ENCODE data around the gene G2E3. TPM values are rescaled to one million over a fixed set of nuclear protein-coding genes. Genes with fewer than 3 reads are reported as not detected.
"Not testable (repeated sequence)": the region's sequence is repeated elsewhere in the genome, so short reads cannot be mapped to it uniquely, and the experiment has no call there.

G2E3 gene
- total RNA-seq, 1 experiment from 2014 or later = 18.5 TPM

- no peak for DNase-seq (ENCODE audit: low spot score)
These were observed 1.6 kb downstream of the G2E3 start for GRCh38 chr14:30560581-30560980.

GRCh38 chr14:30564235-30564867 is 5.4 kb downstream of the G2E3 start:
- DNase-seq (ENCODE audit: low spot score) = no peak

GRCh38 chr14:30564868-30565248 is 5.9 kb downstream of the G2E3 start:
- DNase-seq (ENCODE audit: low spot score) = no peak

GRCh38 chr14:30569216-30569902 is 10.4 kb downstream of the G2E3 start:
- DNase-seq (ENCODE audit: low spot score) = no peak

- no peak for DNase-seq (ENCODE audit: low spot score)
These were observed 10.9 kb downstream of the G2E3 start for GRCh38 chr14:30569903-30570226.

- no peak for DNase-seq (ENCODE audit: low spot score)
These were observed 13.3 kb downstream of the G2E3 start for GRCh38 chr14:30572237-30572636.

GRCh38 chr14:30572771-30573170 is 13.8 kb downstream of the G2E3 start:
- DNase-seq (ENCODE audit: low spot score) = no peak

- peak; percentile 14 for DNase-seq (ENCODE audit: low spot score)
These were observed 14.4 kb downstream of the G2E3 start for GRCh38 chr14:30573226-30573814.

- no peak for DNase-seq (ENCODE audit: low spot score)
These were observed 15.0 kb downstream of the G2E3 start for GRCh38 chr14:30573966-30574365.

- DNase-seq (ENCODE audit: low spot score) = not testable (repeated sequence)
These were observed 15.8 kb downstream of the G2E3 start for GRCh38 chr14:30574777-30575176.

- DNase-seq (ENCODE audit: low spot score) = not testable (repeated sequence)
These were observed 17.4 kb downstream of the G2E3 start for GRCh38 chr14:30576333-30576732.

GRCh38 chr14:30580616-30581282 is 21.8 kb downstream of the G2E3 start:
- DNase-seq (ENCODE audit: low spot score) = no peak

GRCh38 chr14:30581283-30581625 is 22.3 kb downstream of the G2E3 start:
- no peak for DNase-seq (ENCODE audit: low spot score)

- DNase-seq (ENCODE audit: low spot score) = no peak
These were observed 23.4 kb downstream of the G2E3 start for GRCh38 chr14:30582376-30582775.

GRCh38 chr14:30584058-30584630 is 25.2 kb downstream of the G2E3 start:
- no peak for DNase-seq (ENCODE audit: low spot score)

- no peak for DNase-seq (ENCODE audit: low spot score)
These were observed 26.2 kb downstream of the G2E3 start for GRCh38 chr14:30585204-30585603.

GRCh38 chr14:30587141-30587540 is 28.2 kb downstream of the G2E3 start:
- DNase-seq (ENCODE audit: low spot score) = no peak

- DNase-seq (ENCODE audit: low spot score) = no peak
These were observed 29.9 kb downstream of the G2E3 start for GRCh38 chr14:30588873-30589272.

- DNase-seq (ENCODE audit: low spot score) = no peak
These were observed 38.0 kb downstream of the G2E3 start for GRCh38 chr14:30596935-30597334.

- no peak for DNase-seq (ENCODE audit: low spot score)
These were observed 38.5 kb downstream of the G2E3 start for GRCh38 chr14:30597504-30597903.

- DNase-seq (ENCODE audit: low spot score) = no peak
These were observed 42.3 kb downstream of the G2E3 start for GRCh38 chr14:30600922-30601918.
